CD4-positive, CD25-positive, alpha-beta regulatory T cell (primary cell): ENCODE data around the gene DPYSL4. TPM values are rescaled to one million over a fixed set of nuclear protein-coding genes. Genes with fewer than 3 reads are reported as not detected.
A peak's percentile ranks its signal among the peaks of the same experiment; 100 is the strongest.

ENCODE experiments used
- ATAC-seq, 2 donors: fragments of 150-1000 bp; cut with Tn5 transposase; one replicate each; pipeline ENCODE4 v1.10.0; 2021; ENCODE audit warnings: low read depth in 2 of 2, moderate number of reproducible peaks in 2 of 2, moderate library complexity in 1 of 2
- DNase-seq, 3 donors: peaks; one replicate each; pipeline versions ENCODE4 v3.0.0 to v3.0.0-alpha.2; 2012 to 2022; ENCODE audit warnings: mixed read lengths in 1 of 3
- H3K27ac ChIP-seq: one replicate; pipeline ENCODE4 v1.7.0; 2013; ENCODE audit warnings: mild to moderate bottlenecking, low read length; ENCODE audit not compliant: insufficient read depth, poor library complexity, severe bottlenecking
- H3K27me3 ChIP-seq: one replicate; pipeline ENCODE4 v1.7.0; 2013; ENCODE audit warnings: low read length; ENCODE audit not compliant: control insufficient read depth, insufficient read depth
- H3K36me3 ChIP-seq: one replicate; pipeline ENCODE4 v1.7.0; 2013; ENCODE audit warnings: mild to moderate bottlenecking, low read length, moderate library complexity; ENCODE audit not compliant: control insufficient read depth, insufficient read depth
- H3K4me1 ChIP-seq: 2 replicates; pipeline ENCODE4 v1.7.0; 2013; ENCODE audit warnings: mild to moderate bottlenecking, low read length; ENCODE audit not compliant: insufficient read depth, control insufficient read depth, poor library complexity, severe bottlenecking
- H3K4me3 ChIP-seq: one replicate; pipeline ENCODE4 v1.7.0; 2013; ENCODE audit warnings: low read depth, mild to moderate bottlenecking, low read length, moderate library complexity
- H3K9me3 ChIP-seq, 2 experiments: 1 replicate in 1 of 2; 2 replicates in 1 of 2; pipeline ENCODE4 v1.7.0; 2013; ENCODE audit warnings: low read length in 2 of 2, mild to moderate bottlenecking in 1 of 2, moderate library complexity in 1 of 2; ENCODE audit not compliant: control insufficient read depth in 2 of 2
- H3K27ac Mint-ChIP-seq, 3 donors: one replicate each; pipeline ENCODE4 v1.8.0; 2020 to 2022; ENCODE audit warnings: mild to moderate bottlenecking in 3 of 3, mixed read lengths in 3 of 3, moderate library complexity in 2 of 3
- H3K27me3 Mint-ChIP-seq: one replicate; pipeline ENCODE4 v1.8.0; 2022; ENCODE audit warnings: mild to moderate bottlenecking, mixed read lengths
- H3K36me3 Mint-ChIP-seq: one replicate; pipeline ENCODE4 v1.8.0; 2020; ENCODE audit warnings: mixed read lengths
- H3K4me1 Mint-ChIP-seq, 4 donors: one replicate each; pipeline ENCODE4 v1.8.0; 2020 to 2022; ENCODE audit warnings: mixed read lengths in 4 of 4, mild to moderate bottlenecking in 1 of 4
- H3K4me3 Mint-ChIP-seq, 4 donors: one replicate each; pipeline ENCODE4 v1.8.0; 2020 to 2022; ENCODE audit warnings: mild to moderate bottlenecking in 4 of 4, mixed read lengths in 4 of 4, moderate library complexity in 3 of 4
- H3K9me3 Mint-ChIP-seq, 7 donors: one replicate each; pipeline ENCODE4 v1.8.0; 2020 to 2022; ENCODE audit warnings: mixed read lengths in 7 of 7, mild to moderate bottlenecking in 3 of 7, moderate library complexity in 2 of 7
- polyA plus RNA-seq, 4 donors: library from polyadenylated mRNA; unstranded; fragments of 300-500 nt; fragmentation: Illumina TruSeq; gene quantifications; one replicate each; pipeline ENCODE4 v1.2.3, GENCODE V29; 2021
- total RNA-seq: library from RNA; stranded (reverse); gene quantifications from one replicate; pipeline ENCODE4 v1.2.3, GENCODE V29; 2022

Gene DPYSL4
- total and polyA plus RNA-seq, 5 donors from 2014 or later = 1.2 to 1.9 TPM; not detected in 3

DNA sequence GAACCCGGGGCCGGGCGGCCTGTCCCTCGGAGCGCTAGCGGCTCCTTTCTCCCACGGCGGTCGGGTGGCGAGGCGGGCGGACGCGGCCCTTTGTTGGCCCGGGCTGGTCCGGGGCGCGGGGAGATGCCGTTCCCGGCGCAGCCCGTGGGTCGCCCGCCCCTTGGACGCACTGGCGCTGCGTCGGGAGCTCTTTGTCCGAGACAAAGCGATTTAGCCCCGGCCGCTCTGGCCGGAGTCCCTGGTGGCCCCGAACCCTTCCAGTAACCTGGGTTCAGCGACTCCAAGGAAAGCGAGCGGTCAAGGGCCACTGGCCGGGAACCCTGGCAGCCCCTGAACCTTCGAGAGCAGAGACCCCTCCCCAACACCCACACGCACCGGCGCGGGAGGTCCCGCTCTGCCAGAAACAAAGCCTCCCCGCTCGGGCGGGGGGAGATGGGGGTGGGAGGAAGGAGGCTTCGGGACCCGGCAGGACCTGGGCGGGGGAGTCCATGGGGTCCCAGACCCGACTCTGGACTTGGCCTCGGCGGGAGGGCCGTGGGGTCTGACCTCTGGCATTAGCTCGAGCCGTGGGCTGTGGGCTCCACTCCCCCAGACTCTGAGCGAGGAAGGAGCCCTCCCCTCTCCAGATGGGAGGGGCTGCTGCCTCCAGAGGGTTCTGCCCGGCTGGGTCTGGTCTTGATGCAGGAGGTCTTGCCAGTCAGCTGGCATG, 836 bp downstream of the DPYSL4 start:
- no peaks in the 10 kb centered on the region for H3K36me3 ChIP-seq
- ATAC-seq (no peak), DNase-seq (no peak)
- Mint-ChIP-seq H3K36me3 (no peaks in the 10 kb centered on the region), H3K4me1 (peaks cover 0 to 11% (median 3%) of the 10 kb centered on the region in 4 donors), H3K27me3 (peaks cover 33% of the 10 kb centered on the region), H3K4me3 (no peak overlapping the region), H3K9me3 (no peaks in the 10 kb centered on the region), H3K27ac (no peak overlapping the region)
- peaks cover 23% of the 10 kb centered on the region for H3K4me1 ChIP-seq
- H3K4me3 ChIP-seq = no peak overlapping the region
- peaks cover 5% of the 10 kb centered on the region for H3K27me3 ChIP-seq
- no peaks in the 10 kb centered on the region for H3K9me3 ChIP-seq
- no peak overlapping the region for H3K27ac ChIP-seq

DNA sequence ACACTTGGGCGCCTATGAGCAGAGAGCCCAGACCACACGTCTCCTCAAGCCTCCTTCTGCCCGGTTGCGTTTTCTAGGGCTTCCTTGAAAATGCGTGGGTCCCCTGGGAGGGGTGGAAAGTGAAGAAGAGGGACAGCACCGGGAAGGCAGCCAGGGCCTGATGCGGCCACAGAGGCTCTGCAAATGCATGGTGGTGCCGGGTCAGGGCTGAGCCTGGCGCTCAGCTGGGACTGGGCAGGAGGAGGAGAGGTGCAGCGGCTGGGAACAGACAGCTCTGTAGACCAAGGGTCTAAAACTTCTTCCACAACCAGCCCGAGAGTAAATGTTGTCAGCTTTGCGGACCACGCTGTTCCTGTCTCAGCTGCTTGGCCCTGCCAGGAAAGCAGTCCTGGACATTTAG, 1.6 kb downstream of the DPYSL4 start:
- Histone ChIP-seq H3K27ac (no peak overlapping the region), H3K36me3 (no peaks in the 10 kb centered on the region), H3K4me1 (peaks cover 23% of the 10 kb centered on the region), H3K9me3 (no peaks in the 10 kb centered on the region), H3K4me3 (no peak overlapping the region), H3K27me3 (peaks cover 5% of the 10 kb centered on the region)
- Mint-ChIP-seq H3K36me3 (no peaks in the 10 kb centered on the region), H3K9me3 (no peaks in the 10 kb centered on the region), H3K4me1 (peaks cover 0 to 11% (median 3%) of the 10 kb centered on the region in 4 donors), H3K27me3 (peaks cover 33% of the 10 kb centered on the region), H3K27ac (no peak overlapping the region), H3K4me3 (peak overlapping the region in 3 of 4 donors; percentile 13 to 77 (median 57))
- ATAC-seq (no peak), DNase-seq (no peak)

DNA sequence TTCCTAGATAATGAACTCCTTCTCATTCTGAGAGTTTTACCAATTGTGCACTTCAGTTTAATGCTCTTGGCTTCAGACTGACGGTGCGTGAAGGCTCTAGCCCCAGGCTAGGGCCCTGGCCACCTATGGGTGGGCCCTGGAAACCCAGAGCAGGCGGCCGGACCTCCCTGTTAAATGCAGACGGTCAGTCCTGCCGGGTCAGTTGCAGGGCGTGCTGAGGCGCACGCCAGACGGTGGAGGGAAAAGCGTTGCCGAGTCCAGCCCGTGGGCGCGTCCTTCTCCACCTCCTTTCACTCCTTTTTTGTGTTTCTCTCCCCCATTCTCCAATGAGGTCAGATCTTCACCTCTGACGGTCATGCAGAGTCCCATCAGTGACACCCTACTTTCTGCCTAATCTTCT, 2.3 kb downstream of the DPYSL4 start:
- DNase-seq (no peak), ATAC-seq (no peak)
- H3K27me3 ChIP-seq = peaks cover 5% of the 10 kb centered on the region
- H3K4me3 ChIP-seq = no peak overlapping the region
- Mint-ChIP-seq H3K9me3 (no peaks in the 10 kb centered on the region), H3K4me3 (peak overlapping the region in 1 of 4 donors; percentile 77), H3K27me3 (peaks cover 30% of the 10 kb centered on the region), H3K36me3 (no peaks in the 10 kb centered on the region), H3K4me1 (peaks cover 0 to 11% (median 3%) of the 10 kb centered on the region in 4 donors), H3K27ac (no peak overlapping the region)
- no peaks in the 10 kb centered on the region for H3K9me3 ChIP-seq
- H3K27ac ChIP-seq = no peak overlapping the region
- H3K4me1 ChIP-seq = peaks cover 23% of the 10 kb centered on the region
- H3K36me3 ChIP-seq = no peaks in the 10 kb centered on the region

DNA sequence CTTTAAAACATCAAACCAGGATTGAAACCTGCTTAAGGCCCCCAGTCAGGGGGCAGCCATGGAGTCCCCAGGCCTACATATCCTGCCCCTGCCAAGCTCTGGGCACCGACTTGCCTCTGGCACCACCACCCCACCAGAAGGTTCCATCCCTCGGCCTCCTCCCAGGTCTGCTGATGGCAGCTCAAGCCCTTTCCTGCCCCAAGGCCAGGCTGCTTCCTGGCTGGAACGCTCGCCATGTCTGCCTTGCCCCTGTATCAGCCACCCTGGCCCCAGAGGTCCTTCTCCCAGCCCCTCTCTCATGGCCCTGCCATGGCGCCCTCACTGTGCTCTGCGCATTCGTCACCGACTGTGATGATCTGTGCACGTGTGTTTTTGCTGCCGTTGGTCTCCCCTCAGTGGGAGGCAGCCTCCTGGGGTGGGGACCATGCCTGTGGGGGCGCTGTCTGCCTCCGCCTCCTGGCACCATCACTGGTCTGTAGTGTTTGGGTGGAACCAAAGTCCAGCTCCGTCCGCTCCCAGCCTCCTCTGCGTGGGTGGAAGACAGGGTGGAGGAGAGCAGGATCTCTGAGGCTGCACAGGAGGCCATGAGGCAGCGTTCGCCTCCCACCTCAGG, 3.2 kb downstream of the DPYSL4 start:
- H3K27me3 ChIP-seq = peaks cover 5% of the 10 kb centered on the region
- Mint-ChIP-seq H3K9me3 (no peaks in the 10 kb centered on the region), H3K27ac (no peak overlapping the region)

DNA sequence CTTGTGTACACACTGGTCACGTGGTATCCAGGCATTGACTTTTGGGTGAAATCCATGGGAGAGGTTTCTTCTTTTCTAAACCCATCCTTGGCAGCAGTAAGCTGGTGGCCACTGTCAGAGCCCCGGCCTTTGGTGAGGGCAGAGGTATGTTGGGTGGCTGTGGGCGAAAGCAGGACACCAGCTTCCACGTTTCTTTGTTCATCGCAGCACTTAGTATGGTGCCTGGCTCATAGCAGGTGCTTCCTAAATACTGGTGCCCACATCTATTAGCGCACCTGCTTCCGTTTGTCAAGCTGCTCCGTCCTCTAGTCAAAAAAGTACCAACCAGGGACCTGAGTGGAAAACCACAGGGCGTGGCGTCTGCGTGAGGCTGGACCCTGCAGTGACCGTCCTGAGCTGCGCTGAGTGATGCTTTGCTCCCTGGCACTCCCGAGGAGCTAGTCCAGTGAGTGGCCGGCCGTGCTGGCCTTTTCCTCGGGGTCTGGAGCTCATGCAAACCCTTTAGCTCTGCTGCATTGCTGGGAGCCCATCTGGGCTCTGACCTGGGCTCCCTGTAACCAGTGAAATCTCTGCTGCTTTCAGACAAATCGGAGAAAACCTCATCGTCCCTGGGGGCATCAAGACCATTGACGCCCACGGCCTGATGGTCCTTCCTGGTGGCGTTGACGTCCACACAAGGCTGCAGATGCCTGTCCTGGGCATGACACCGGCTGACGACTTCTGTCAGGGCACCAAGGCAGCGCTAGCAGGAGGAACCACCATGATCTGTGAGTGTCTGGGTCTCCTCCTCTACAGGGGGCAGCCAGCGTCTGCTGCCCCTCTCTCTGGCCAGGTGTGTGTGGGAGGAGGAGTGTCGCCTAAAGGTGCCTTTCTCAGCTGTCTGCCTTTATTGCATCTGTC, 5.6 kb downstream of the DPYSL4 start:
- DNase-seq (no peak), ATAC-seq (no peak)
- no peak overlapping the region for H3K27ac Mint-ChIP-seq
- H3K9me3 Mint-ChIP-seq = no peaks in the 10 kb centered on the region
- no peak overlapping the region for H3K27ac ChIP-seq
- H3K4me1 ChIP-seq = peaks cover 8% of the 10 kb centered on the region
- H3K36me3 Mint-ChIP-seq = no peaks in the 10 kb centered on the region
- H3K4me3 Mint-ChIP-seq = no peak overlapping the region
- no peak overlapping the region for H3K4me3 ChIP-seq
- H3K27me3 ChIP-seq = peaks cover 3% of the 10 kb centered on the region
- peaks cover 0 to 5% (median 0%) of the 10 kb centered on the region in 4 donors for H3K4me1 Mint-ChIP-seq
- H3K36me3 ChIP-seq = no peaks in the 10 kb centered on the region
- H3K9me3 ChIP-seq = no peaks in the 10 kb centered on the region
- peaks cover 22% of the 10 kb centered on the region for H3K27me3 Mint-ChIP-seq

More for the DNA sequence above, 3.2 kb downstream of the DPYSL4 start:
- no peaks in the 10 kb centered on the region for H3K36me3 ChIP-seq
- H3K4me1 ChIP-seq = peaks cover 23% of the 10 kb centered on the region
- H3K9me3 ChIP-seq = no peaks in the 10 kb centered on the region
- H3K27ac ChIP-seq = no peak overlapping the region
- Mint-ChIP-seq H3K4me3 (peak overlapping the region in 1 of 4 donors; percentile 77), H3K36me3 (no peaks in the 10 kb centered on the region), H3K27me3 (peaks cover 23% of the 10 kb centered on the region), H3K4me1 (peaks cover 0 to 6% (median 1%) of the 10 kb centered on the region in 4 donors)
- H3K4me3 ChIP-seq = no peak overlapping the region
- DNase-seq (no peak), ATAC-seq (no peak)

DNA sequence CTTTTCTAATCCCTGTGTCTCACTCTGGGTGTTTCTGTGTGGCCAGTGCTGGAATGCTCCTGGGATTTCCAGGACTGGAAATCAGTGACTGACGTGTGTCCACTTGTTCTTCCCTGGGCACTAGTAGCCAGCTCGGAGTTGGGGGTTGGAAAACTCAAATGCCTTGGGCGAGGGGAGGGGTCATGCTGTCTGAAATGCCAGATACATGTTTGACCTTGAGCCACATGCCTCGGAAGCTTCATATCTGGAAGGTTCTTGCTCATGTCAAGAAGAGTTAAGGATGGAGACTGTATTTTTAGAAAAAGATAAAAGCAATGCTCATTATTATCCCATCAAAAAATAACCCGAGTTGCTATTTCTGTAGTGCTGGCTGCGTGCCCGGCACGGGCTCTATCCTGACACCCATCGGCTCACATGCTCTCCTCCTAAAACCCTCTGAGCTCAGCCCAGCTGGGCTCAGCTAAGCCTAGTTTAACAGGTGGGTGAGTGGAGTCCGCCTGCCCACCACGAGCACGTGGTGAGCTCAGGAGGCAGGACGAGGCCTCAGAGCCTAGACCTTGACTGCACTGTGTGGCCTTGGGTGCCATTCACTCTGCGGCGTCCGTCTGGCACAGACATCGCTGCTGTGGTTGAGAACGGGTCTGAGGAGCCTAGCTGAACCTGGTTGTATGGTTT, 6.4 kb downstream of the DPYSL4 start:
- H3K4me1 Mint-ChIP-seq = peaks cover 0 to 5% (median 0%) of the 10 kb centered on the region in 4 donors
- no peaks in the 10 kb centered on the region for H3K9me3 Mint-ChIP-seq
- no peak overlapping the region for H3K4me3 Mint-ChIP-seq
- no peak overlapping the region for H3K27ac Mint-ChIP-seq
- H3K36me3 Mint-ChIP-seq = no peaks in the 10 kb centered on the region
- ATAC-seq (no peak), DNase-seq (no peak)
- H3K4me1 ChIP-seq = no peaks in the 10 kb centered on the region
- H3K9me3 ChIP-seq = no peaks in the 10 kb centered on the region
- no peaks in the 10 kb centered on the region for H3K27me3 ChIP-seq
- H3K36me3 ChIP-seq = no peaks in the 10 kb centered on the region
- H3K27ac ChIP-seq = no peak overlapping the region
- H3K27me3 Mint-ChIP-seq = peaks cover 17% of the 10 kb centered on the region
- H3K4me3 ChIP-seq = no peak overlapping the region

DNA sequence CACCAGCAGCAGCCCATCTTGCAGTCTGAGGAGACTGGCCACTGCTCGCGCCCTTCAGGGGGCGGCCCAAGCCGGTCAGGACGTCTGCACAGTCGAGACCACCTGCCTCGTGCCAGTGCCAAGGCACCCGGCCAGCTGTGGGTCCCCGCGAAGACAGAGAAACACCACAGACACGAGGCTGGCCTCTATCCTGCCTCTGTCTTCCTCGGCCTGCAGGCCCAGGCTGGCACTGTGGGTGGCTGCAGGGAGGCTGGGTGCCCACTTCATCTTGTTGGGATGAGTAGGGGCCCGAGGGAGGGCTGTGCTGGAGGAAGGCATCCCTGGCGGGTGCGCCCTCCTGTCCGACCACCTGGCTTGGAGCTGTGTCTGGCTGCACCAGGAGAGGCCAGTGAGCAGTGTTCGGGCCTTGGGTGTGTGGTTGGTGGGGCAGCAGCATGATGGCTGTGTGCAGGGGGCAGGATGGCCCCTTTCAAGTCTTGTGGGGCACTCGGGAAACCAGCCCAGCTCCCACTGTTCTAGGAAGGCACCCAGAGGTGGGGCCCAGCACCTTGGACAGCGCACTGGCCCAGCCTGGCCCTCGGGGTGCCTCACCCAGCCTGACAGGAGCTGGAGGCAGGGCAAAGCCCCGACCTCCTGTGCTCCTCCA, 7.3 kb downstream of the DPYSL4 start:
- Histone ChIP-seq H3K27ac (no peak overlapping the region), H3K4me3 (no peak overlapping the region), H3K4me1 (no peaks in the 10 kb centered on the region), H3K27me3 (no peaks in the 10 kb centered on the region), H3K36me3 (no peaks in the 10 kb centered on the region), H3K9me3 (no peaks in the 10 kb centered on the region)
- ATAC-seq (no peak), DNase-seq (no peak)
- Mint-ChIP-seq H3K4me3 (no peak overlapping the region), H3K36me3 (no peaks in the 10 kb centered on the region), H3K27ac (no peak overlapping the region), H3K4me1 (no peaks in the 10 kb centered on the region), H3K9me3 (no peaks in the 10 kb centered on the region), H3K27me3 (peaks cover 8% of the 10 kb centered on the region)
